Measurements from ENCODE around the gene DEPDC1B.
A peak's percentile ranks its signal among the peaks of the same experiment; 100 is the strongest.
"Not testable (repeated sequence)": the region's sequence is repeated elsewhere in the genome, so short reads cannot be mapped to it uniquely, and the experiment has no call there.

Gene DEPDC1B

DNA sequence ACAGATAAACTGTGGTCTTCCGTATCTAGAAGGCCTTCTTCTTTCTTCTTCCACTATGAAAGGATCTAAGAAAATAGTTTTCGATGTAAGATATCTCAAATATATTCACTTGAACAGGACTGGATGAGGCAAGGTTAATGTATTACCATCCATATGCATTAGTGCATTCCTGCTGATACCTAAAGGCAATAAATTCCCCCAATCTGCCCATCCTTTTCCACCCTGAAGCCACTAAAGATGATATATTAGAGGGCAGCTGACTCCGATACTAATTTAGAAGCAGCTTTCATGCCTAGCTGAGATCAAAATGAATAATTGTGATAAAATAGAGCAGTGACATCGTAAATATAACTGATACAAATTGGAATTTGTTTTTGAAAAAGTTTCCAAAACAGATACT, 63.3 kb downstream of the DEPDC1B start:
- TF ChIP-seq POLR2A (IDR thresholded peaks at IDR 0.05; ENCODE audit: low read depth, low read length): no peak
- no peak for TF ChIP-seq TAF1 (IDR thresholded peaks at IDR 0.05; ENCODE audit: borderline replicate concordance, low read depth, low read length)
- TF ChIP-seq POLR2AphosphoS5 (IDR thresholded peaks at IDR 0.05; ENCODE audit: low read depth, low read length): no peak
- FAIRE-seq: no peak

GRCh38 chr5:60636001-60636400, 64.0 kb downstream of the DEPDC1B start:
- no peak for TF ChIP-seq POLR2A (IDR thresholded peaks at IDR 0.05; ENCODE audit: low read depth, low read length)
- DNase-seq (ENCODE audit: insufficient read length): no peak
- no peak for FAIRE-seq

More for the DNA sequence above, 63.3 kb downstream of the DEPDC1B start:
- DNase-seq (ENCODE audit: insufficient read length): no peak

DNA sequence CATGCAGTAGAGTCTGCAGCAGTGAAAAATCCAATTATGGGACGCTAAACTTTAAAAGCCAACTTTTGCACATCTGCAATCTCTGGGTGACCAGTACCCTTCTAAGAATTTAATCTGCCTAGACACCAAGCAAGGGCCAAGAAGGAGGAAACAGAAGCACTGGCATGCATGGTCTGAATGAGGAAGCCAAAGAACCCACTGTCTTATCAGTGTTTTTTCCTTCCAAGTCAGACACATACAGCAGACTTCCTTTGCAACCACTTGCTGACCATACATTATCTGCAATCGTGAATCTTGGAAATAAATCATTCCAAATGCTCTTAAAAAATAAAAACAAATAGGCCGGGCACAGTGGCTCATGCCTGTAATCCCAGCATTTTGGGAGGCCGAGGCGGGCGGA, 65.9 kb downstream of the DEPDC1B start:
- DNase-seq (ENCODE audit: insufficient read length) (no peak), FAIRE-seq (no peak)
- no peak for TF ChIP-seq TAF1 (IDR thresholded peaks at IDR 0.05; ENCODE audit: borderline replicate concordance, low read depth, low read length)
- TF ChIP-seq POLR2A (IDR thresholded peaks at IDR 0.05; ENCODE audit: low read depth, low read length): no peak
- no peak for TF ChIP-seq POLR2AphosphoS5 (IDR thresholded peaks at IDR 0.05; ENCODE audit: low read depth, low read length)

GRCh38 chr5:60633341-60633740, 66.6 kb downstream of the DEPDC1B start:
- FAIRE-seq (no peak), DNase-seq (ENCODE audit: insufficient read length) (no peak)
- TF ChIP-seq POLR2A (IDR thresholded peaks at IDR 0.05; ENCODE audit: low read depth, low read length) (no peak), TAF1 (IDR thresholded peaks at IDR 0.05; ENCODE audit: borderline replicate concordance, low read depth, low read length) (no peak), POLR2AphosphoS5 (IDR thresholded peaks at IDR 0.05; ENCODE audit: low read depth, low read length) (no peak)

DNA sequence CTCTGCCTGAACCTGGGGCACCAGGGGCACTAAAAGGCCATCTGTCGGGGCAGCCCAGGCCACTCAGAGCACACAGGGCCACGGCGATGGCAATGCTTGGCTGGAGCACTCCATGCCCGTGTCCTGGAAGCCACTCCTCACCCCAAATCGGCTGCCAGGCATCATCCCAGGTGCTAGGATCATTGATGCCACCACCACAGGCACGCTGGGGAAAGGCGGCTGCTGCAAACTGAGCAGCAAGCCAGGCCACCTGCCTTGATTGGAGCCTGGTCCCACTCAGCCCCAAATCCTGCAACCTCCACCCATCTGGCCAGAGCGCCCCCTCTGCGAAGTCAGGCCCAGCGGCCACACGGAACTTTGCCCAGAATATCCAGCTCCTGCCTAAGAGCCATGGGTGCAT, 67.8 kb downstream of the DEPDC1B start:
- TF ChIP-seq POLR2A (IDR thresholded peaks at IDR 0.05; ENCODE audit: low read depth, low read length) (no peak), POLR2AphosphoS5 (IDR thresholded peaks at IDR 0.05; ENCODE audit: low read depth, low read length) (no peak), TAF1 (IDR thresholded peaks at IDR 0.05; ENCODE audit: borderline replicate concordance, low read depth, low read length) (no peak)
- FAIRE-seq: no peak
- no peak for DNase-seq (ENCODE audit: insufficient read length)

DNA sequence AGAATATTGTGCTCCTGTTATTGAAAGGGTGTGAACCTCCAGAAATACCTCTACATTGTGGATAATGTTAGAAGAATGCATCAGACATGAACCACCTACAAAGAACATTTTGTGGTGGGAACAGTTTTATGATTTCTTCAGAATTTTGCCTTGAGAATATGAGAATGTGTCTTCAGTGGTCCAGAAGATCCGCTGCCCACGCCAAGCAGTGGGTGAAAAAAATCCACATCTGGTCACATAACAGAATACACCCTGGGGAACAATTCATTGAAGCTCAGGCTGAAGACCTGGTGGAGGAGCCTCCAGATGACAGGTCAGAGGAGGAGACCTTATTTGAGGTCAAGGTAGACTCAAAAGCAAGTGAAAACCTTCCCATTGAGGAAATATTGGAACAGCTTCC, 69.1 kb downstream of the DEPDC1B start:
- no peak for DNase-seq (ENCODE audit: insufficient read length)
- FAIRE-seq: no peak
- TF ChIP-seq POLR2A (IDR thresholded peaks at IDR 0.05; ENCODE audit: low read depth, low read length) (no peak), TAF1 (IDR thresholded peaks at IDR 0.05; ENCODE audit: borderline replicate concordance, low read depth, low read length) (no peak), POLR2AphosphoS5 (IDR thresholded peaks at IDR 0.05; ENCODE audit: low read depth, low read length) (no peak)

- no peak for FAIRE-seq
Observed at GRCh38 chr5:60630179-60630578, 69.8 kb downstream of the DEPDC1B start.

GRCh38 chr5:60624875-60625274, 75.1 kb downstream of the DEPDC1B start:
- not testable (repeated sequence) for FAIRE-seq; DNase-seq (ENCODE audit: insufficient read length)

More at GRCh38 chr5:60630179-60630578, 69.8 kb downstream of the DEPDC1B start:
- TF ChIP-seq POLR2AphosphoS5 (IDR thresholded peaks at IDR 0.05; ENCODE audit: low read depth, low read length): no peak
- no peak for TF ChIP-seq POLR2A (IDR thresholded peaks at IDR 0.05; ENCODE audit: low read depth, low read length)
- TF ChIP-seq TAF1 (IDR thresholded peaks at IDR 0.05; ENCODE audit: borderline replicate concordance, low read depth, low read length): no peak
- DNase-seq (ENCODE audit: insufficient read length): no peak

DNA sequence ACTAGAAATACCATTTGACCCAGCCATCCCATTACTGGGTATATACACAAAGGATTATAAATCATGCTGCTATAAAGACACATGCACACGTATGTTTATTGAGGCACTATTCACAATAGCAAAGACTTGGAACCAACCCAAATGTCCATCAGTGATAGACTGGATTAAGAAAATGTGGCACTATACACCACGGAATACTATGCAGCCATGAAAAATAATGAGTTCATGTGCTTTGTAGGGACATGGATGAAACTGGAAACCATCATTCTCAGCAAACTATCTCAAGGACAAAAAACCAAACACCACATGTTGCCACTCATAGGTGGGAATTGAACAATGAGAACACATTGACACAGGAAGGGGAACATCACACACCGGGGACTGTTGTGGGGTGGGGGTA, 79.2 kb downstream of the DEPDC1B start:
- not testable (repeated sequence) for DNase-seq (ENCODE audit: insufficient read length); FAIRE-seq

DNA sequence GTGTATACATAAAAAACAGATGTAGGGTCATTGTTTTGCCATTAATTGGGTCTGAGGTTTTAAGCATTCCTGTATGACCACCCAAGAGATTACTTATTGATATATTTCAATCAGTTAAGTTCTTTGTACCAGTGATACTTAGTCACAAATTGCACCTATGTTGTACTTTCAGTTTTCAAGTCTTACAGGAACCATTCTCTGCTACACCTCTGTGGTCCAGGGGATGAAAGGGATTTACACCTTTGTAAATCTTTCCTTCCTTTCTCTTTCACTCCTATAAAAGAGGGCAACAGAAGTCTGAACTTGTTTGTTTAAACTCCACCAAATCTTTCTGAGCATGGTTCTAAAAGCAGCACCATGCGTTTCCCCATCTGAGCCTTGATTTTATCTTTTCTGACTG, 86.1 kb downstream of the DEPDC1B start:
- DNase-seq (ENCODE audit: insufficient read length) (no peak), FAIRE-seq (no peak)
- no peak for TF ChIP-seq POLR2AphosphoS5 (IDR thresholded peaks at IDR 0.05; ENCODE audit: low read depth, low read length)
- no peak for TF ChIP-seq POLR2A (IDR thresholded peaks at IDR 0.05; ENCODE audit: low read depth, low read length)
- TF ChIP-seq TAF1 (IDR thresholded peaks at IDR 0.05; ENCODE audit: borderline replicate concordance, low read depth, low read length): no peak

DNA sequence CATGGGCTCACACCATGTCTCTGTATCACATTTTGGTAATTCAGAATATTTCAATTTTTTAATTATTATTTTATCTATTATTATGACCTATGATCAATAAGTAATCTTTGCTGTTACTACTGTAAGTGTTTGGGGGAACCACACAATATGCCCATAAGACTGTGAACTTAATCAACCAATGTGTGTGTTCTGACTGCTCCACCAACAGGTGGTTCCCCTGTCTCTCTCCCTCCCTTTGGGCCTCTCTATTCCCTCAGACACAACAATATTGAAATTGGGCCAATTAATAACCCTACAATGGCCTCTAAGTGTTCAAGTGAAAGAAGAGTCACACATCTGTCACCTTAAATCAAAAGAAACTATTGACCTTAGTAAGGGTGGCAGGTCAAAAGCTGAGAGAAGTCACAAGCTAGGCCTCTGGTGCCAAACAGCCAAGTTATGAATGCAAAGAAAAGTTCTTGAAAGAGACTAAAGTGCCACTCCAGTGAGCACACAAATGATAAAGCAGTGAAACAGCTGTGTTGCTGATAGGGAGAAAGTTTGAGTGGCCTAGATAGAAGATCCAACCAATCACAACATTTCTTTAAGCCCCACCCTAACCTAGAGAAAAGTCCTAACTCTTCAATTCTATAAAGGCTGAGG, 88.7 kb downstream of the DEPDC1B start:
- TF ChIP-seq POLR2AphosphoS5 (IDR thresholded peaks at IDR 0.05; ENCODE audit: low read depth, low read length): no peak
- TF ChIP-seq TAF1 (IDR thresholded peaks at IDR 0.05; ENCODE audit: borderline replicate concordance, low read depth, low read length): no peak
- no peak for TF ChIP-seq POLR2A (IDR thresholded peaks at IDR 0.05; ENCODE audit: low read depth, low read length)
- DNase-seq (ENCODE audit: insufficient read length) (no peak), FAIRE-seq (no peak)

- TF ChIP-seq POLR2AphosphoS5 (IDR thresholded peaks at IDR 0.05; ENCODE audit: low read depth, low read length): no peak
- no peak for TF ChIP-seq TAF1 (IDR thresholded peaks at IDR 0.05; ENCODE audit: borderline replicate concordance, low read depth, low read length)
- no peak for TF ChIP-seq POLR2A (IDR thresholded peaks at IDR 0.05; ENCODE audit: low read depth, low read length)
- FAIRE-seq (no peak), DNase-seq (ENCODE audit: insufficient read length) (no peak)
Observed at GRCh38 chr5:60604771-60605170, 95.2 kb downstream of the DEPDC1B start.

DNA sequence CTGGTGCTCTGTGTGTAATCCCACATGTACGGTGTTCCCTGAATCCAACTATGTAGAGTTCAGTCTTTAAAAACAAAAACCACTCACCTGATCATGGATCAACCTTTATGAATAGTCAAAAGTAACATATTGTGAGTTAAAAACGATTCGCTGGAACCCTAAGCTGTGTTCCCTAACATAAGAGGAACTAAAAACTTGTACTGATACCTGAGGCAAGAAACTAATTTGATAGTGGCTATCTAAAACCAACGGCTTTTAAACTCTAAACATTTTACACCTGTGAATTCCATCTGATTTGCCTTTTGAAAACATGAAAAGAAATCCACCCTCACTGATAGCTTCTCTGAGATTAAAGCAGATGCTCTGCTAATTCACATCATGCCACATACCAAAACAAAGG, 101.5 kb downstream of the DEPDC1B start:
- DNase-seq (ENCODE audit: insufficient read length) (no peak), FAIRE-seq (peak; percentile 66)
- no peak for TF ChIP-seq POLR2AphosphoS5 (IDR thresholded peaks at IDR 0.05; ENCODE audit: low read depth, low read length)
- no peak for TF ChIP-seq POLR2A (IDR thresholded peaks at IDR 0.05; ENCODE audit: low read depth, low read length)
- TF ChIP-seq TAF1 (IDR thresholded peaks at IDR 0.05; ENCODE audit: borderline replicate concordance, low read depth, low read length): no peak

Measured in GM12892 (cell line).